Measurements from ENCODE around the gene SPOPL.

The SPOPL gene

GRCh38 chr2:138581909-138582308, 80.3 kb downstream of the SPOPL start:
- TF ChIP-seq Cebpa-rat (IDR thresholded peaks at IDR 0.05): no peak
- H3K27me3 ChIP-seq: no peaks in the 10 kb centered on the region

GRCh38 chr2:138589663-138590062, 88.1 kb downstream of the SPOPL start:
- peaks cover 8% of the 10 kb centered on the region; the same call in 1 of the 2 replicates for H3K4me1 ChIP-seq
- no peak for TF ChIP-seq Cebpa-rat (IDR thresholded peaks at IDR 0.05)
- H3K4me3 ChIP-seq: no peak overlapping the region
- H3K36me3 ChIP-seq: no peaks in the 10 kb centered on the region
- H3K27me3 ChIP-seq: no peaks in the 10 kb centered on the region
- no peaks in the 10 kb centered on the region for H3K9me3 ChIP-seq
- H3K4me2 ChIP-seq: peak overlapping the region; percentile 40
- H3K9ac ChIP-seq: no peak overlapping the region
- no peak overlapping the region for H3K27ac ChIP-seq
- H4K20me1 ChIP-seq: no peaks in the 10 kb centered on the region

More at GRCh38 chr2:138581909-138582308, 80.3 kb downstream of the SPOPL start:
- Histone ChIP-seq H3K9ac (no peak overlapping the region), H3K27ac (no peak overlapping the region), H3K4me3 (no peak overlapping the region), H4K20me1 (no peaks in the 10 kb centered on the region), H3K9me3 (no peaks in the 10 kb centered on the region), H3K4me1 (no peaks in the 10 kb centered on the region), H3K36me3 (0 out of 2 replicates have a peak, but pooled peaks cover 10% of the 10 kb centered on the region), H3K4me2 (no peak overlapping the region)

- H3K9ac ChIP-seq: no peak overlapping the region
- H3K4me1 ChIP-seq: no peaks in the 10 kb centered on the region
- H3K4me3 ChIP-seq: no peak overlapping the region
- H3K27me3 ChIP-seq: no peaks in the 10 kb centered on the region
- no peak overlapping the region for H3K4me2 ChIP-seq
- no peak for TF ChIP-seq Cebpa-rat (IDR thresholded peaks at IDR 0.05)
- no peaks in the 10 kb centered on the region for H3K9me3 ChIP-seq
- no peak overlapping the region for H3K27ac ChIP-seq
- no peaks in the 10 kb centered on the region for H4K20me1 ChIP-seq
- no peaks in the 10 kb centered on the region for H3K36me3 ChIP-seq
These were observed 94.8 kb downstream of the SPOPL start for GRCh38 chr2:138596403-138596802.

GRCh38 chr2:138600732-138601457, 99.3 kb downstream of the SPOPL start:
- no peak for TF ChIP-seq Cebpa-rat (IDR thresholded peaks at IDR 0.05)

GRCh38 chr2:138601458-138602165, 100.0 kb downstream of the SPOPL start:
- Histone ChIP-seq H3K9ac (no peak overlapping the region), H3K4me2 (no peak overlapping the region), H4K20me1 (no peaks in the 10 kb centered on the region), H3K27ac (no peak overlapping the region), H3K4me1 (no peaks in the 10 kb centered on the region), H3K9me3 (no peaks in the 10 kb centered on the region), H3K27me3 (no peaks in the 10 kb centered on the region), H3K4me3 (no peak overlapping the region), H3K36me3 (no peaks in the 10 kb centered on the region)
- no peak for TF ChIP-seq Cebpa-rat (IDR thresholded peaks at IDR 0.05)

More at GRCh38 chr2:138600732-138601457, 99.3 kb downstream of the SPOPL start:
- Histone ChIP-seq H3K36me3 (no peaks in the 10 kb centered on the region), H3K27ac (no peak overlapping the region), H3K4me2 (no peak overlapping the region), H3K4me3 (no peak overlapping the region), H4K20me1 (no peaks in the 10 kb centered on the region), H3K9ac (no peak overlapping the region), H3K27me3 (no peaks in the 10 kb centered on the region), H3K4me1 (no peaks in the 10 kb centered on the region), H3K9me3 (no peaks in the 10 kb centered on the region)

GRCh38 chr2:138602166-138602460, 100.5 kb downstream of the SPOPL start:
- no peaks in the 10 kb centered on the region for H3K9me3 ChIP-seq
- no peaks in the 10 kb centered on the region for H3K36me3 ChIP-seq
- TF ChIP-seq Cebpa-rat (IDR thresholded peaks at IDR 0.05): no peak
- no peaks in the 10 kb centered on the region for H3K27me3 ChIP-seq
- H3K4me1 ChIP-seq: no peaks in the 10 kb centered on the region
- H3K4me3 ChIP-seq: no peak overlapping the region
- no peaks in the 10 kb centered on the region for H4K20me1 ChIP-seq
- no peak overlapping the region for H3K4me2 ChIP-seq
- H3K27ac ChIP-seq: no peak overlapping the region
- no peak overlapping the region for H3K9ac ChIP-seq

- no peaks in the 10 kb centered on the region for H3K27me3 ChIP-seq
These were observed 106.2 kb downstream of the SPOPL start for GRCh38 chr2:138607746-138608145.

GRCh38 chr2:138609446-138609845, 107.9 kb downstream of the SPOPL start:
- H4K20me1 ChIP-seq: no peaks in the 10 kb centered on the region
- H3K9me3 ChIP-seq: no peaks in the 10 kb centered on the region
- no peak overlapping the region for H3K27ac ChIP-seq
- no peak overlapping the region for H3K4me3 ChIP-seq
- no peak overlapping the region for H3K4me2 ChIP-seq
- H3K36me3 ChIP-seq: no peaks in the 10 kb centered on the region
- H3K27me3 ChIP-seq: no peaks in the 10 kb centered on the region
- no peaks in the 10 kb centered on the region for H3K4me1 ChIP-seq
- no peak overlapping the region for H3K9ac ChIP-seq
- TF ChIP-seq Cebpa-rat (IDR thresholded peaks at IDR 0.05): no peak

More at GRCh38 chr2:138607746-138608145, 106.2 kb downstream of the SPOPL start:
- Histone ChIP-seq H3K9me3 (no peaks in the 10 kb centered on the region), H3K9ac (no peak overlapping the region), H3K27ac (no peak overlapping the region), H3K4me1 (no peaks in the 10 kb centered on the region), H3K36me3 (no peaks in the 10 kb centered on the region), H3K4me2 (no peak overlapping the region), H3K4me3 (no peak overlapping the region), H4K20me1 (no peaks in the 10 kb centered on the region)
- no peak for TF ChIP-seq Cebpa-rat (IDR thresholded peaks at IDR 0.05)

GRCh38 chr2:138610201-138610953, 108.8 kb downstream of the SPOPL start:
- Histone ChIP-seq H3K9me3 (no peaks in the 10 kb centered on the region), H3K27me3 (no peaks in the 10 kb centered on the region), H3K4me3 (no peak overlapping the region), H3K4me1 (no peaks in the 10 kb centered on the region), H4K20me1 (no peaks in the 10 kb centered on the region), H3K36me3 (no peaks in the 10 kb centered on the region), H3K4me2 (no peak overlapping the region), H3K9ac (no peak overlapping the region), H3K27ac (no peak overlapping the region)
- no peak for TF ChIP-seq Cebpa-rat (IDR thresholded peaks at IDR 0.05)

- Histone ChIP-seq H3K9me3 (no peaks in the 10 kb centered on the region), H3K4me2 (no peak overlapping the region), H3K27me3 (no peaks in the 10 kb centered on the region), H3K4me1 (no peaks in the 10 kb centered on the region), H3K4me3 (no peak overlapping the region), H3K36me3 (no peaks in the 10 kb centered on the region), H3K9ac (no peak overlapping the region), H3K27ac (no peak overlapping the region), H4K20me1 (no peaks in the 10 kb centered on the region)
- no peak for TF ChIP-seq Cebpa-rat (IDR thresholded peaks at IDR 0.05)
These were observed 113.7 kb downstream of the SPOPL start for GRCh38 chr2:138615257-138615656.

Measured in BLaER1 (cell line).